GM12878 (cell line): Measurements from ENCODE around the gene ARAP2. TPM values are rescaled to one million over a fixed set of nuclear protein-coding genes. Genes with fewer than 3 reads are reported as not detected.

Experiments
- BACH1 ChIP-seq: fragments of 450-650 bp; IDR thresholded peaks from 2 replicates; pipeline ENCODE4 v1.6.1; 2017; ENCODE audit warnings: mild to moderate bottlenecking, borderline replicate concordance
- CEBPB ChIP-seq, 2 experiments: fragments of 150-350 bp in 1 of 2; IDR thresholded peaks; 2 replicates each; pipeline ENCODE4 v1.6.1; 2012 to 2014; ENCODE audit warnings: low read depth in 2 of 2, low read length in 2 of 2, borderline replicate concordance in 1 of 2, inconsistent platforms in 1 of 2
- CHD4 ChIP-seq: fragments of 200-600 bp; sonication (generic); IDR thresholded peaks from 2 replicates; pipeline ENCODE4 v1.6.1; 2016; ENCODE audit warnings: mild to moderate bottlenecking
- EED ChIP-seq: sonication (generic); IDR thresholded peaks from 2 replicates; pipeline ENCODE4 v1.6.1; 2016; ENCODE audit warnings: antibody characterized with exemption, low read depth
- EP300 ChIP-seq, 2 experiments: fragments of 150-350 bp in 1 of 2; IDR thresholded peaks; 2 replicates each; pipeline ENCODE4 v1.6.1; 2011 to 2012; ENCODE audit warnings: low read depth in 2 of 2, low read length in 2 of 2, borderline replicate concordance in 1 of 2, improper control_type of control experiment in 1 of 2, inconsistent platforms in 1 of 2; ENCODE audit not compliant: control insufficient read depth in 1 of 2
- IRF3 ChIP-seq: fragments of 450-650 bp; IDR thresholded peaks from 2 replicates; pipeline ENCODE4 v1.6.1; 2014; ENCODE audit warnings: mild to moderate bottlenecking
- KDM1A ChIP-seq: fragments of 200-600 bp; sonication (generic); IDR thresholded peaks from 2 replicates; pipeline ENCODE4 v1.6.1; 2016; ENCODE audit warnings: borderline replicate concordance
- REST ChIP-seq: IDR thresholded peaks from 2 replicates; pipeline ENCODE4 v1.6.1; 2012; ENCODE audit warnings: mild to moderate bottlenecking, low read depth, low read length
- TBL1XR1 ChIP-seq: IDR thresholded peaks from 2 replicates; pipeline ENCODE4 v1.6.1; 2012; ENCODE audit warnings: low read depth, low read length, improper control_type of control experiment
- polyA plus RNA-seq, 11 experiments: library from polyadenylated mRNA; depleted of rRNA in 4 of 11; unstranded in 6 of 11; stranded (reverse) in 5 of 11; fragments of >200 nt; fragmentation: Nextera tagmentation in 4 of 11; fragmentation: Illumina TruSeq in 1 of 11; extraction: Ambion mirVana in 4 of 11; extraction: Trizol in 1 of 11; gene quantifications; 1 replicate in 1 of 11; 2 replicates in 10 of 11; pipeline versions ENCODE4 v1.2.1 to v1.2.3, GENCODE V29; 2011 to 2016; ENCODE audit warnings: inconsistent platforms in 2 of 11, missing spikeins in 2 of 11, low read depth in 1 of 11
- total RNA-seq, 4 experiments: library from RNA; depleted of rRNA in 3 of 4; stranded (reverse); fragments of >200 nt in 3 of 4; fragmentation: Illumina TruSeq in 1 of 4; extraction: Trizol in 1 of 4; gene quantifications; 2 replicates each; pipeline versions ENCODE4 v1.2.1 to v1.2.3, GENCODE V29; 2013 to 2021

Gene ARAP2
- total and polyA plus RNA-seq, 10 of the 15 experiments (the other 5 are each of a cell fraction or from before 2014, with no cell fraction given): 5.4 to 36.1 (median 12.2) TPM

GRCh38 chr4:36064117-36064516 lies 180.2 kb downstream of the ARAP2 start (continued):
- no peak for TF ChIP-seq TBL1XR1
- TF ChIP-seq CEBPB (IDR thresholded peaks at IDR 0.05; ENCODE audit: borderline replicate concordance in 1 of 2, low read depth in 2 of 2, low read length in 2 of 2): no peak
- no peak for TF ChIP-seq EED
- no peak for TF ChIP-seq IRF3
- no peak for TF ChIP-seq REST
- TF ChIP-seq BACH1: no peak
- TF ChIP-seq KDM1A: no peak
- no peak for TF ChIP-seq EP300 (IDR thresholded peaks at IDR 0.05; ENCODE audit: borderline replicate concordance in 1 of 2, control insufficient read depth in 1 of 2, low read depth in 2 of 2, low read length in 2 of 2)
- no peak for TF ChIP-seq CHD4
